ENCODE data around the gene PPIG. TPM values are rescaled to one million over a fixed set of nuclear protein-coding genes. Genes with fewer than 3 reads are reported as not detected.
"Not testable (repeated sequence)": the region's sequence is repeated elsewhere in the genome, so short reads cannot be mapped to it uniquely, and the experiment has no call there.

PPIG gene
- total RNA-seq, 4 donors from 2014 or later, result 19.6 to 51.2 (median 28.8) TPM

GRCh38 chr2:169684135-169684565, 100.0 kb downstream of the PPIG start:
- no peaks in the 10 kb centered on the region for H3K4me1 ChIP-seq
- DNase-seq, result no peak
- TF ChIP-seq CTCF (IDR thresholded peaks at IDR 0.05) (no peak), POLR2A (IDR thresholded peaks at IDR 0.05) (no peak)
- H3K36me3 ChIP-seq, result no peaks in the 10 kb centered on the region
- H3K27me3 ChIP-seq, result no peaks in the 10 kb centered on the region
- no peak overlapping the region for H3K4me3 ChIP-seq
- no peak overlapping the region for H3K27ac ChIP-seq
- H3K9me3 ChIP-seq, result no peaks in the 10 kb centered on the region

GRCh38 chr2:169684712-169685111, 100.6 kb downstream of the PPIG start:
- DNase-seq, H3K9me3 ChIP-seq, H3K27ac ChIP-seq, H3K4me3 ChIP-seq, H3K4me1 ChIP-seq, H3K36me3 ChIP-seq, H3K27me3 ChIP-seq: not testable (repeated sequence)

GRCh38 chr2:169686825-169687224, 102.7 kb downstream of the PPIG start:
- not testable (repeated sequence) for H3K27me3 ChIP-seq, DNase-seq, H3K9me3 ChIP-seq, H3K4me1 ChIP-seq, H3K36me3 ChIP-seq, H3K4me3 ChIP-seq, H3K27ac ChIP-seq

GRCh38 chr2:169687943-169688342, 103.8 kb downstream of the PPIG start:
- H3K36me3 ChIP-seq, H3K4me3 ChIP-seq, DNase-seq, H3K27ac ChIP-seq, H3K9me3 ChIP-seq, H3K27me3 ChIP-seq, H3K4me1 ChIP-seq: not testable (repeated sequence)

GRCh38 chr2:169690958-169691357, 106.8 kb downstream of the PPIG start:
- peaks cover 0 to 7% (median 0%) of the 10 kb centered on the region in 4 donors for H3K4me1 ChIP-seq
- no peaks in the 10 kb centered on the region for H3K9me3 ChIP-seq

More at GRCh38 chr2:169690958-169691357, 106.8 kb downstream of the PPIG start:
- DNase-seq, result no peak
- Histone ChIP-seq H3K4me3 (no peak overlapping the region), H3K36me3 (no peaks in the 10 kb centered on the region), H3K27ac (no peak overlapping the region), H3K27me3 (no peaks in the 10 kb centered on the region)
- TF ChIP-seq CTCF (IDR thresholded peaks at IDR 0.05) (no peak), POLR2A (IDR thresholded peaks at IDR 0.05) (no peak)

Other genes starting within 250 kb of the PPIG start
- not detected for gene LRP2, start 221.8 kb upstream of the PPIG start, total RNA-seq
- 1 to 10 TPM in 3 of 4 donors, not detected in 1; 3.9 to 8.3 (median 4.6) TPM for gene BBS5, start 104.9 kb upstream of the PPIG start, total RNA-seq
- under 1 TPM in 1 of 4 donors, not detected in 3; 0.67 TPM for gene KLHL41, start 74.6 kb upstream of the PPIG start, total RNA-seq
- gene FASTKD1, start 10.5 kb upstream of the PPIG start, total RNA-seq, result 10 to 100 TPM; 33.8 to 78.8 (median 58.1) TPM
- not detected for gene CFAP210, start 110.1 kb downstream of the PPIG start, total RNA-seq
- 1 to 10 TPM; 5.4 to 9.9 (median 6.9) TPM for gene PHOSPHO2, start 110.1 kb downstream of the PPIG start, total RNA-seq
- 10 to 100 TPM; 10.6 to 43.7 (median 17.2) TPM for gene KLHL23, start 149.5 kb downstream of the PPIG start, total RNA-seq
- 10 to 100 TPM; 26.3 to 81.7 (median 33.3) TPM for gene SSB, start 214.5 kb downstream of the PPIG start, total RNA-seq
- gene METTL5, start 240.6 kb downstream of the PPIG start, total RNA-seq, result 10 to 100 TPM; 19.4 to 35.5 (median 20.8) TPM
- 10 to 100 TPM; 45.4 to 90.0 (median 72.4) TPM for gene UBR3, start 243.1 kb downstream of the PPIG start, total RNA-seq

Data from Peyer's patch (tissue), 4 donors.